Measurements from ENCODE around the gene MIA2. TPM values are rescaled to one million over a fixed set of nuclear protein-coding genes. Genes with fewer than 3 reads are reported as not detected.
"Not testable (repeated sequence)": the region's sequence is repeated elsewhere in the genome, so short reads cannot be mapped to it uniquely, and the experiment has no call there.

The MIA2 gene
- total and polyA plus RNA-seq, 8 donors = 23.6 to 72.4 (median 50.3) TPM

DNA sequence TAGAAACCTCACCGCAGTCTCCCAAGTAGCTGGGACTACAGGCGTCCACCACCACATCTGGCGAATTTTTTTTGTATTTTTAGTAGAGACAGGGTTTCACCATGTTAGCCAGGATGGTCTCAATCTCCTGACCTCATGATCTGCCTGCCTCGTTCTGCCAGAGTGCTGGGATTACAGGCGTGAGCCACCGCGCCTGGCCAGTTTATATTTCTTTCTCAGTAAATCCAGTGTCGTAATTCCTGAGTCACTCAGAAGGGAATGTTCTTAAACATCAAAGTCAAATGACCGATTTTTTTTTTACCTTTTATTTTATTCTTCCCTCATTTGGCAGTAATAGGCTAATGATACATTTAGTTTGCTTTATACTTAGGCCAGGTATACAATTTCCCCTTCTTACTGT, 118.0 kb downstream of the MIA2 start:
- H3K36me3 ChIP-seq = peaks cover 2 to 53% (median 46%) of the 10 kb centered on the region in 4 donors
- no peak for TF ChIP-seq POLR2AphosphoS5 (IDR thresholded peaks at IDR 0.05)
- TF ChIP-seq, protein P1, sequence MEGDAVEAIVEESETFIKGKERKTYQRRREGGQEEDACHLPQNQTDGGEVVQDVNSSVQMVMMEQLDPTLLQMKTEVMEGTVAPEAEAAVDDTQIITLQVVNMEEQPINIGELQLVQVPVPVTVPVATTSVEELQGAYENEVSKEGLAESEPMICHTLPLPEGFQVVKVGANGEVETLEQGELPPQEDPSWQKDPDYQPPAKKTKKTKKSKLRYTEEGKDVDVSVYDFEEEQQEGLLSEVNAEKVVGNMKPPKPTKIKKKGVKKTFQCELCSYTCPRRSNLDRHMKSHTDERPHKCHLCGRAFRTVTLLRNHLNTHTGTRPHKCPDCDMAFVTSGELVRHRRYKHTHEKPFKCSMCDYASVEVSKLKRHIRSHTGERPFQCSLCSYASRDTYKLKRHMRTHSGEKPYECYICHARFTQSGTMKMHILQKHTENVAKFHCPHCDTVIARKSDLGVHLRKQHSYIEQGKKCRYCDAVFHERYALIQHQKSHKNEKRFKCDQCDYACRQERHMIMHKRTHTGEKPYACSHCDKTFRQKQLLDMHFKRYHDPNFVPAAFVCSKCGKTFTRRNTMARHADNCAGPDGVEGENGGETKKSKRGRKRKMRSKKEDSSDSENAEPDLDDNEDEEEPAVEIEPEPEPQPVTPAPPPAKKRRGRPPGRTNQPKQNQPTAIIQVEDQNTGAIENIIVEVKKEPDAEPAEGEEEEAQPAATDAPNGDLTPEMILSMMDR (IDR thresholded peaks at IDR 0.05) = no peak
- TF ChIP-seq POLR2A (IDR thresholded peaks at IDR 0.05) = no peak
- TF ChIP-seq EP300 (IDR thresholded peaks at IDR 0.05) = no peak
- H3K9me3 ChIP-seq = no peaks in the 10 kb centered on the region
- H3K4me3 ChIP-seq = no peak overlapping the region
- DNase-seq = no peak
- no peak overlapping the region for H3K27ac ChIP-seq
- peaks cover 0 to 6% (median 2%) of the 10 kb centered on the region in 4 donors for H3K4me1 ChIP-seq
- intact Hi-C loops (cut with DNase I; ENCODE audit: low total_unique reads) = no loop called here
- 94 to 99% (median 95%) methylated on average over 9 of the region's 9 CpGs for WGBS, 5 donors
- no peaks in the 10 kb centered on the region for H3K27me3 ChIP-seq

DNA sequence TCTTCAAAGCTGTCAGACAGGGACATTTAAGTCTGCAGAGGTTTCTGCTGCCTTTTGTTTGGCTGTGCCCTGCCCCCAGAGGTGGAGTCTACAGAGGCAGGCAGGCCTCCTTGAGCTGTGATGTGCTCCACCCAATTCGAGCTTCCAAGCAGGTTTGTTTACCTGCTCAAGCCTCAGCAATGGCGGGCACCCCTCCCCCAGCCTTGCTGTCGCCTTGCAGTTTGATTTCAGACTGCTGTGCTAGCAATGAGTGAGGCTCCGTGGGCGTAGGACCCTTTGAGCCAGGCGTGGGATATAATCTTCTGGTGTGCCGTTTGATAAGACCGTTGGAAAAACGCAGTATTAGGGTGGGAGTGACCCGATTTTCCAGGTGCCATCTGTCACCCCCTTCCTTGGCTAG, 125.4 kb downstream of the MIA2 start:
- H3K27me3 ChIP-seq = not testable (repeated sequence)

DNA sequence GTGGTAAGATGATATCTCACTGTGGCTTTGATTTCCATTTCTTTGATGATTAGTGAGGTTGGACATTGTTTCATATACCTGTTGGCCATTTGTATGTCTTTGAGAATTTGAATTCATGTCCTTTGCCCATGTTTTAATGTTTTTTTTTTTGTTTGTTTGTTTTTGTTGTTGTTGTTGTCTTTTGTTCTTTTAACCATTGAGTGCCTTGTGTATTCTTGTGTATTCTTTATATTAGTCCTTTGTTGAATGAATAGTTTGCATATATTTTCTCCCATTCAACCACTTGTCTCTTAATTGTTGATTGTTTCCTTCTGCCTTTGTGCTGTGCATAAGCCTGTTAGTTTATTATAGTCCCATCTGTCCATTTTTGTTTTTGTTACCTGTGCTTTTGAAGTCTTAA, 126.6 kb downstream of the MIA2 start:
- Histone ChIP-seq H3K27ac (no peak overlapping the region), H3K27me3 (no peaks in the 10 kb centered on the region), H3K9me3 (peaks cover 0 to 19% (median 15%) of the 10 kb centered on the region in 4 donors), H3K4me3 (no peak overlapping the region), H3K36me3 (peaks cover 3 to 60% (median 21%) of the 10 kb centered on the region in 4 donors), H3K4me1 (no peaks in the 10 kb centered on the region)
- intact Hi-C loops (cut with DNase I; ENCODE audit: low total_unique reads) = no loop called here
- no peak for TF ChIP-seq EP300 (IDR thresholded peaks at IDR 0.05)
- no peak for TF ChIP-seq POLR2AphosphoS5 (IDR thresholded peaks at IDR 0.05)
- TF ChIP-seq, protein P1 (IDR thresholded peaks at IDR 0.05) = no peak
- TF ChIP-seq POLR2A (IDR thresholded peaks at IDR 0.05) = no peak
- DNase-seq = no peak

More for the DNA sequence above, 125.4 kb downstream of the MIA2 start:
- H3K36me3 ChIP-seq = peaks cover 3 to 48% (median 16%) of the 10 kb centered on the region in 4 donors
- DNase-seq; H3K4me1 ChIP-seq; H3K4me3 ChIP-seq; intact Hi-C loops (cut with DNase I; ENCODE audit: low total_unique reads); H3K9me3 ChIP-seq; H3K27ac ChIP-seq: not testable (repeated sequence)
- 89 to 100% (median 93%) methylated on average over 7 to 10 of the region's 10 CpGs for WGBS, 5 donors

DNA sequence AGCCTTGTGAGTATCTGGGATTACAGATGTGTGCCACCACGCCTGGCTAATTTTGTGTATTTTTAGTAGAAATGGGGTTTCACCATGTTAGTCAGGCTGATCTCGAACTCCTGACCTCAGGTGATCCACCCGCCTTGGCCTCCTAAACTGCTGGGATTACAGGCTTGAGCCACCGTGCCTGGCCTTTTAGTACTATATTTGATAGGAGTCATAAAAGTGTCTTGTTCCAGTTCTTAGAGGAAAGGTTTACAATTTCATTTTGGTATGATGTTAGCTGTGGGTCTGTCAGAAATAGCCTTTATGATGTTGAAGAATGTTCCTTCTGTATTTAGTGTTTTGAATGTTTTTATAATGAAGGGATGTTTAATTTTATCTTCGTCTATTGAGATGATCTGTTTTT, 127.8 kb downstream of the MIA2 start:
- H3K36me3 ChIP-seq = peaks cover 3 to 60% (median 21%) of the 10 kb centered on the region in 4 donors
- H3K27ac ChIP-seq; DNase-seq; H3K4me1 ChIP-seq; H3K27me3 ChIP-seq; H3K4me3 ChIP-seq; intact Hi-C loops (cut with DNase I; ENCODE audit: low total_unique reads): not testable (repeated sequence)
- 86 to 95% (median 91%) methylated on average over 5 of the region's 5 CpGs for WGBS, 5 donors
- H3K9me3 ChIP-seq = peaks cover 0 to 20% (median 15%) of the 10 kb centered on the region in 4 donors

DNA sequence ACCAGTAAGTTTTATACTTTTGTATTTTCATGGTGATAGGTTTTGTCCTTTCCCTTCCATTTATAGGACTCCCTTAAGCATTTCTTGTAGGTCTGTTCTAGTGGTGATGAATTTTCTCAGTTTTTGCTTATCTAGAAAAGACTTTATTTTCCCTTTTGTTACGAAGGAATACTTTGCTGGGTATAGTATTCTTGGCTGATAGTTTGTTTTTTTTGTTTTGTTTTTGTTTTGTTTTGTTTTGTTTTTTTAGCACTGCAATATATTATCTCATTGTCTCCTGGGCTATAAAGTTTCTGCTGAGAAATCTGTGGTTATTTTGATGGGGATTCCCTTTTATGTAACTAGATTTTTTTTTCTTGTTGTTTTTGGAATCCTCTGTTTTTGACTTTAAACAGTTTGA, 130.8 kb downstream of the MIA2 start:
- TF ChIP-seq POLR2A (IDR thresholded peaks at IDR 0.05) (no peak), POLR2AphosphoS5 (IDR thresholded peaks at IDR 0.05) (no peak), EP300 (IDR thresholded peaks at IDR 0.05) (no peak)
- TF ChIP-seq, protein P1 (IDR thresholded peaks at IDR 0.05) = no peak
- Histone ChIP-seq H3K27ac (no peak overlapping the region), H3K4me1 (peaks cover 0 to 11% (median 0%) of the 10 kb centered on the region in 4 donors), H3K4me3 (no peak overlapping the region), H3K9me3 (peaks cover 0 to 20% (median 15%) of the 10 kb centered on the region in 4 donors), H3K27me3 (no peaks in the 10 kb centered on the region), H3K36me3 (peaks cover 0 to 48% (median 17%) of the 10 kb centered on the region in 4 donors)
- 94 to 100% (median 98%) methylated on average over 1 of the region's 1 CpG for WGBS, 5 donors
- DNase-seq = no peak
- intact Hi-C loops (cut with DNase I; ENCODE audit: low total_unique reads) = no loop called here

Measured in stomach (tissue), 9 donors.